Glutamatergic neuron (in vitro differentiated cells): ENCODE results near the gene HDAC9. TPM values are rescaled to one million over a fixed set of nuclear protein-coding genes. Genes with fewer than 3 reads are reported as not detected.

ENCODE experiments used
- DNase-seq: peaks from one replicate; pipeline ENCODE4 v3.0.0; 2022
- H3K27ac Mint-ChIP-seq: one replicate; pipeline ENCODE4 v1.8.0; 2020; ENCODE audit warnings: mild to moderate bottlenecking, mixed read lengths, inconsistent platforms; ENCODE audit not compliant: unreplicated experiment
- H3K27me3 Mint-ChIP-seq: one replicate; pipeline ENCODE4 v1.8.0; 2020; ENCODE audit warnings: mild to moderate bottlenecking, moderate library complexity, mixed read lengths, inconsistent platforms; ENCODE audit not compliant: unreplicated experiment
- H3K36me3 Mint-ChIP-seq: one replicate; pipeline ENCODE4 v1.8.0; 2020; ENCODE audit warnings: mild to moderate bottlenecking, mixed read lengths, inconsistent platforms; ENCODE audit not compliant: unreplicated experiment
- H3K4me1 Mint-ChIP-seq: one replicate; pipeline ENCODE4 v1.8.0; 2020; ENCODE audit warnings: mild to moderate bottlenecking, low read depth, mixed read lengths, inconsistent platforms; ENCODE audit not compliant: unreplicated experiment
- H3K4me3 Mint-ChIP-seq: one replicate; pipeline ENCODE4 v1.8.0; 2020; ENCODE audit warnings: mild to moderate bottlenecking, mixed read lengths, inconsistent platforms; ENCODE audit not compliant: unreplicated experiment
- H3K9me3 Mint-ChIP-seq: one replicate; pipeline ENCODE4 v1.8.0; 2020; ENCODE audit warnings: mild to moderate bottlenecking, moderate library complexity, mixed read lengths, inconsistent platforms; ENCODE audit not compliant: unreplicated experiment
- total RNA-seq: library from RNA; stranded (reverse); fragmentation: NEBNext Ultra II Directional; extraction: Animal tissue kit (Norgen Biotek cat#: 25700); gene quantifications from one replicate; pipeline ENCODE4 v1.2.1, GENCODE V29; 2021; ENCODE audit not compliant: unreplicated experiment
- TF ChIP-seq, protein P1 (sequence below): fragments of 200-600 bp; sonication (generic); IDR thresholded peaks from one replicate; pipeline ENCODE4 v1.5.0; 2021; ENCODE audit not compliant: partially characterized antibody, unreplicated experiment

Gene HDAC9
- total RNA-seq, 1 donor from 2014 or later: 94.8 TPM

DNA sequence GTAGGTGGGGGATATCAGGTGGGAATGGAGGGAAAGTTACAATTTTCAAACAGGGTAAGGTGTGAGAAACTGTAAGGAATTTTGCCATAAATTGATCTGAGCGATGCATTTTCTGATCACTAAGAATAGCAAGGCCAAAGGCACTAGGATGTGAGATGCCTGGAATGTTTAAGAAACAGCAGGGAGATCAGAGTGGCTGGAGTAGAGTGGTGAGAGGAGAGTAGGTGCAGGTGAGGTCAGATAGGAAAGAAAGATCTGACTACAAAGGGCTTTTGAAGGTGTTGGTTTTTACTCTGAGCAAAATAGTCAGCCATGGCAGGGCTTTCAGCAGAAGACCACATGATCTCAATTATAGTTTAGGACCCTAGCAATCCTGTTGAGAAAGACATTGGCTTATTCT lies 55.0 kb downstream of the HDAC9 start:
- peaks cover 1% of the 10 kb centered on the region for H3K9me3 Mint-ChIP-seq
- no peak overlapping the region for H3K27ac Mint-ChIP-seq
- H3K36me3 Mint-ChIP-seq: no peaks in the 10 kb centered on the region
- H3K4me3 Mint-ChIP-seq: no peak overlapping the region
- TF ChIP-seq, protein P1, sequence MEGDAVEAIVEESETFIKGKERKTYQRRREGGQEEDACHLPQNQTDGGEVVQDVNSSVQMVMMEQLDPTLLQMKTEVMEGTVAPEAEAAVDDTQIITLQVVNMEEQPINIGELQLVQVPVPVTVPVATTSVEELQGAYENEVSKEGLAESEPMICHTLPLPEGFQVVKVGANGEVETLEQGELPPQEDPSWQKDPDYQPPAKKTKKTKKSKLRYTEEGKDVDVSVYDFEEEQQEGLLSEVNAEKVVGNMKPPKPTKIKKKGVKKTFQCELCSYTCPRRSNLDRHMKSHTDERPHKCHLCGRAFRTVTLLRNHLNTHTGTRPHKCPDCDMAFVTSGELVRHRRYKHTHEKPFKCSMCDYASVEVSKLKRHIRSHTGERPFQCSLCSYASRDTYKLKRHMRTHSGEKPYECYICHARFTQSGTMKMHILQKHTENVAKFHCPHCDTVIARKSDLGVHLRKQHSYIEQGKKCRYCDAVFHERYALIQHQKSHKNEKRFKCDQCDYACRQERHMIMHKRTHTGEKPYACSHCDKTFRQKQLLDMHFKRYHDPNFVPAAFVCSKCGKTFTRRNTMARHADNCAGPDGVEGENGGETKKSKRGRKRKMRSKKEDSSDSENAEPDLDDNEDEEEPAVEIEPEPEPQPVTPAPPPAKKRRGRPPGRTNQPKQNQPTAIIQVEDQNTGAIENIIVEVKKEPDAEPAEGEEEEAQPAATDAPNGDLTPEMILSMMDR: no peak
- H3K4me1 Mint-ChIP-seq: peaks cover 35% of the 10 kb centered on the region
- DNase-seq: no peak
- peaks cover 2% of the 10 kb centered on the region for H3K27me3 Mint-ChIP-seq

DNA sequence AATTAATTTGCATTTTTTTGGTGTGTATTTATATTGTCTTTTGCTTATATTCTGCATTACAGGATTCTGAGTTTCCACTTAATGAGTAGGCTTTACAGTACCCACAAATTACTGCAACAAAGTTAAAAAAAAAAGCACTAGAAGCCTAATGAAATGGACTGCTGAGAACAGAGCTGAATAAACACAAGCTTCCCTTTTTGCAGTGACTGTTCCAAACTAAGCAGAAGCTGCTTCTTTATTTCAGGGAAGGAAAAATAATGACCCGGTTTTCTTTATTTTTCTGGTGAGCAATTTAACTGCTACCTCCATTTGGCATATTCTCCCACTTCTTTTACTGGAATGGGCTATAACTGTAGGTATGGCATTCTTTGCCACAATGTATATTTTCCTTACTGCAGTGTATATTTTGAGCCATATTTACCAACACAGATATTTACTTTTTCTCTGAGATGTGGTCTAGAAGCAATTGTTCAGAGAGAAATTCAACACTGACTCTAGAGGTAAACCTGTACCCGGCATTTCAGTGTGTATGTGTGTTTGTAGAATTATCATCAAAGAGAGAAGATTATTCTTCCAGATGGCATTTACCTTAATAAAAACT lies 56.9 kb downstream of the HDAC9 start:
- Mint-ChIP-seq H3K4me1 (peaks cover 39% of the 10 kb centered on the region), H3K27ac (peak overlapping the region; percentile 38)
- no peak for DNase-seq

DNA sequence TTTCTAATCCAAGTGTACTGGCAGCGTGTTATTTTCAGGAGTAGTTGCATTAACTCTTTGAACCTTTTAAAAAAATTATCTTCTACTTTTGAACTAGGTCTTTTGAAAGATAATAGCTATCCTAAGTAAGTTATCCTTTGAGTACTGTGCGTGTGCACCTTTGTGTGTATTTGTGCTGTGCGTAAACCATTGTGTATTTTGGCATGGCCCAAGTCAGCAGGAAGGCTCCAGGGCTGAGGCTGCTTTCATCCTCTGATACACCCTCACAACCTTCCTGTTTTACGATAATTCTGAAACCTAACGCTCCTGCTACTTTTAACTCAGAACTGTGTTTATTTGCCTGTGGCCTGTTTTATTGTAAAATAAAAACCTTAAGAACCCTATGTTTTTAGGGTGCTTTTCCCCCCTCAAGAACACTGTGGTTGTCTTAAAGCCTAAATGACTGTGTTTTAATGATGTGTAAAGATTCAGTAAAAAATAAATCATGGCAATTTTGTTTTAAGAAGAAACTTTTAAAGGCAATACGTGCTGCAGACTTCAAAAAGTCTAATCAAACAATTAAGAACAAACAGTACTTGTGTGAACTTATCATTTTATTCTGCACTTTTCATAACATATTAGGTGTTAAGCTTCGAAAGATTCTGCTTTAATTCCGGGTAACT lies 57.5 kb downstream of the HDAC9 start:
- H3K4me1 Mint-ChIP-seq: peaks cover 39% of the 10 kb centered on the region
- H3K4me3 Mint-ChIP-seq: no peak overlapping the region
- no peak for DNase-seq
- TF ChIP-seq, protein P1: no peak
- no peaks in the 10 kb centered on the region for H3K36me3 Mint-ChIP-seq
- peaks cover 2% of the 10 kb centered on the region for H3K27me3 Mint-ChIP-seq
- H3K9me3 Mint-ChIP-seq: peaks cover 1% of the 10 kb centered on the region
- no peak overlapping the region for H3K27ac Mint-ChIP-seq

More for the DNA sequence above, 56.9 kb downstream of the HDAC9 start:
- TF ChIP-seq, protein P1: no peak
- Mint-ChIP-seq H3K4me3 (no peak overlapping the region), H3K27me3 (peaks cover 2% of the 10 kb centered on the region), H3K9me3 (peaks cover 1% of the 10 kb centered on the region), H3K36me3 (no peaks in the 10 kb centered on the region)

DNA sequence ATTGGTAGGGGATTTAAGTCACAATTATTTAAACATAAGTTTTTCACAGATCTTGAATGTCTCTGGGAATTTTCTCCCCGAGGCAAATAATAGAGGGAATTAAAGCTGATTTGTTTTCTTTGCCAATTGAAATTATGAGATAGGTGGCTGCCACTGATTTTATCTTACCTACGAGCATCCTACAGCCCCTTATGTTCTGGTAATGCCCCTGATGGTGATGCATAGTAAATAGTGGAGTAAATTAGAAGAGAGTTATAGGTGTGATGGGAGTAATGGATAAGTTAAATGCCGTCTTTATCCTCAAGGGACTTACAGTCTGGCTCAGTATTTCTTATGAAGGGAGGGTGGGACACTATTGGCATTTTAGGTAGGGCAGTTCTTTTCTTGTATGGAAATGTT lies 58.1 kb downstream of the HDAC9 start:
- H3K27me3 Mint-ChIP-seq: peaks cover 2% of the 10 kb centered on the region
- peaks cover 39% of the 10 kb centered on the region for H3K4me1 Mint-ChIP-seq
- TF ChIP-seq, protein P1: no peak
- no peaks in the 10 kb centered on the region for H3K36me3 Mint-ChIP-seq
- H3K9me3 Mint-ChIP-seq: peaks cover 1% of the 10 kb centered on the region
- no peak overlapping the region for H3K27ac Mint-ChIP-seq
- H3K4me3 Mint-ChIP-seq: no peak overlapping the region
- DNase-seq: no peak

DNA sequence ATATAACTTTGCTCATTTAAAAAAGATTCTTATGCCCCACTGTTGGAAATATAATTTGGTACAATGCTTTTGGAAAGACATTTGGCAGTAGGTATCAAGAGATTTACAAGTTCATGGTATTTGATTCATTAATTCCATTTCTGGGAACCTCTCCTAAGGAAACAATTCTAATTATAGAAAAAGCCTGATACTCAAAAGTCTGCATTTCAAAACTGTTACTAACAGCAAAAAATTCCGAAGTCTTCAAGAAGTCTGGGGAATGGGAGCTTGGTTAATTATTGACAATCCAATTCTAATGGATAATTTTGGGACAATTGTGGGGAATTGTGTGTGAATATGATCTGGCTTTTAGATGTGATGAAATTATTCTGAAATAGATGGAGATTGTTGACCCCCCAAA lies 59.6 kb downstream of the HDAC9 start:
- H3K27me3 Mint-ChIP-seq: peaks cover 2% of the 10 kb centered on the region
- TF ChIP-seq, protein P1: no peak
- peaks cover 37% of the 10 kb centered on the region for H3K4me1 Mint-ChIP-seq
- DNase-seq: no peak
- H3K27ac Mint-ChIP-seq: no peak overlapping the region
- H3K36me3 Mint-ChIP-seq: no peaks in the 10 kb centered on the region
- no peaks in the 10 kb centered on the region for H3K9me3 Mint-ChIP-seq
- no peak overlapping the region for H3K4me3 Mint-ChIP-seq
